HG03159 (cell line): ENCODE measurements around the gene PRR15.

ENCODE experiments used
- ATAC-seq: cut with Tn5 transposase; IDR thresholded peaks from one replicate; pipeline ENCODE4 v1.9.1; 2021; ENCODE audit warnings: mild to moderate bottlenecking, moderate library complexity; ENCODE audit not compliant: unreplicated experiment

Gene PRR15

GRCh38 chr7:29607889-29608288, 44.3 kb downstream of the PRR15 start:
- no peak for ATAC-seq

GRCh38 chr7:29609162-29610037, 45.8 kb downstream of the PRR15 start:
- ATAC-seq, result no peak

GRCh38 chr7:29610086-29610485, 46.5 kb downstream of the PRR15 start:
- ATAC-seq, result no peak

- ATAC-seq, result no peak
Observed at GRCh38 chr7:29611941-29612544, 48.4 kb downstream of the PRR15 start.

GRCh38 chr7:29612596-29612995, 49.0 kb downstream of the PRR15 start:
- ATAC-seq, result no peak

GRCh38 chr7:29613100-29613499, 49.5 kb downstream of the PRR15 start:
- no peak for ATAC-seq

GRCh38 chr7:29614229-29614628, 50.6 kb downstream of the PRR15 start:
- no peak for ATAC-seq
